ENCODE results near the gene ADGRB3. TPM values are rescaled to one million over a fixed set of nuclear protein-coding genes. Genes with fewer than 3 reads are reported as not detected.

ADGRB3 gene
- total RNA-seq, 1 donor from 2014 or later: not detected

DNA sequence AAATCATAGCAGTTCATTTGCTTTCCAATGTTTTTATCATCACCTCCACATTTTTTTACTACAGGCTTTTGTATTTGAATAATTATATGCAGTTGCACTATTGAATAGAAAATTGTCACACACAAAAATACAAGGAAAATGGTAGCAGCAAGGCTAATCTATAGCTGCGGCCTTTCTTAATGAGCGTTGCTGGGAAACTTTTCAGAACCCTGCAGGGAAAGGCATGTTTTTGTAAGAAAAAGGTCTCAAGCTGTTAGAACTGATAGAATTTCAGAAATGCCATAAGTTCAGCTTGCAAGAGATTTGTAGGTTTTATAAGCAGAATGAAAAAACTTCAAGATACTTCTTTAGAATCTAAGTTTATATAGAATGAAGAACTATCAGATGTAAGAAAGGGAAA, 625.9 kb downstream of the ADGRB3 start:
- DNase-seq (ENCODE audit: low read depth) (no peak), FAIRE-seq (no peak)
- Histone ChIP-seq H3K4me3 (ENCODE audit: low read depth, low read length) (no peak overlapping the region), H3K27me3 (ENCODE audit: control insufficient read depth, insufficient read depth, low read length) (no peaks in the 10 kb centered on the region), H3K36me3 (ENCODE audit: control insufficient read depth, insufficient read depth, low read length) (no peaks in the 10 kb centered on the region)
- TF ChIP-seq, protein P1, sequence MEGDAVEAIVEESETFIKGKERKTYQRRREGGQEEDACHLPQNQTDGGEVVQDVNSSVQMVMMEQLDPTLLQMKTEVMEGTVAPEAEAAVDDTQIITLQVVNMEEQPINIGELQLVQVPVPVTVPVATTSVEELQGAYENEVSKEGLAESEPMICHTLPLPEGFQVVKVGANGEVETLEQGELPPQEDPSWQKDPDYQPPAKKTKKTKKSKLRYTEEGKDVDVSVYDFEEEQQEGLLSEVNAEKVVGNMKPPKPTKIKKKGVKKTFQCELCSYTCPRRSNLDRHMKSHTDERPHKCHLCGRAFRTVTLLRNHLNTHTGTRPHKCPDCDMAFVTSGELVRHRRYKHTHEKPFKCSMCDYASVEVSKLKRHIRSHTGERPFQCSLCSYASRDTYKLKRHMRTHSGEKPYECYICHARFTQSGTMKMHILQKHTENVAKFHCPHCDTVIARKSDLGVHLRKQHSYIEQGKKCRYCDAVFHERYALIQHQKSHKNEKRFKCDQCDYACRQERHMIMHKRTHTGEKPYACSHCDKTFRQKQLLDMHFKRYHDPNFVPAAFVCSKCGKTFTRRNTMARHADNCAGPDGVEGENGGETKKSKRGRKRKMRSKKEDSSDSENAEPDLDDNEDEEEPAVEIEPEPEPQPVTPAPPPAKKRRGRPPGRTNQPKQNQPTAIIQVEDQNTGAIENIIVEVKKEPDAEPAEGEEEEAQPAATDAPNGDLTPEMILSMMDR (IDR thresholded peaks at IDR 0.05; ENCODE audit: insufficient read depth, low read length, severe bottlenecking): no peak

- TF ChIP-seq, protein P1 (IDR thresholded peaks at IDR 0.05; ENCODE audit: insufficient read depth, low read length, severe bottlenecking): no peak
- Histone ChIP-seq H3K4me3 (ENCODE audit: low read depth, low read length) (no peak overlapping the region), H3K27me3 (ENCODE audit: control insufficient read depth, insufficient read depth, low read length) (no peaks in the 10 kb centered on the region), H3K36me3 (ENCODE audit: control insufficient read depth, insufficient read depth, low read length) (no peaks in the 10 kb centered on the region)
- DNase-seq (ENCODE audit: low read depth) (no peak), FAIRE-seq (no peak)
Measured at GRCh38 chr6:69263297-69263696, 628.2 kb downstream of the ADGRB3 start.

DNA sequence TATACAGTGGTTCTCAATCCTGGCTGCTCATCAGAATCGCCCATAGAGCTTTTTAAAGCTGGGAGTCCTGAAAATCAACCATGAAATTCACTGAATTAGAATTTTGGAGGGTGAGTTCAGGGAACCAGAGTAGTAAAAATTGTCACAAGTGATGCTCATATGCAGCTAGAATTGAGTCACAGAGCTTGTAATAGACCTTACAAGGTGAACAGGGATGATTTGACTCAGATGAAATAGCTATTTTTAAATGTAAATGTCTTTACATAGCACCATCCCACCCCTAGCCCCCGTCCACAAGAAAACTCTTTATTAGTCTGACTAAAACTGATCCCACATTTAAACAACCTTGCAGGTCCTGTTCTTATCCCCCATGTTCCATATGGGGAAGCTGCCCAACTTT, 630.0 kb downstream of the ADGRB3 start:
- Histone ChIP-seq H3K27me3 (ENCODE audit: control insufficient read depth, insufficient read depth, low read length) (no peaks in the 10 kb centered on the region), H3K36me3 (ENCODE audit: control insufficient read depth, insufficient read depth, low read length) (no peaks in the 10 kb centered on the region), H3K4me3 (ENCODE audit: low read depth, low read length) (no peak overlapping the region)
- DNase-seq (ENCODE audit: low read depth) (no peak), FAIRE-seq (no peak)
- TF ChIP-seq, protein P1 (IDR thresholded peaks at IDR 0.05; ENCODE audit: insufficient read depth, low read length, severe bottlenecking): no peak

GRCh38 chr6:69265706-69266105, 630.6 kb downstream of the ADGRB3 start:
- TF ChIP-seq, protein P1 (IDR thresholded peaks at IDR 0.05; ENCODE audit: insufficient read depth, low read length, severe bottlenecking): no peak
- no peaks in the 10 kb centered on the region for H3K27me3 ChIP-seq (ENCODE audit: control insufficient read depth, insufficient read depth, low read length)
- H3K4me3 ChIP-seq (ENCODE audit: low read depth, low read length): no peak overlapping the region
- H3K36me3 ChIP-seq (ENCODE audit: control insufficient read depth, insufficient read depth, low read length): no peaks in the 10 kb centered on the region
- DNase-seq (ENCODE audit: low read depth): no peak
- no peak for FAIRE-seq

GRCh38 chr6:69276204-69276603, 641.1 kb downstream of the ADGRB3 start:
- TF ChIP-seq, protein P1 (IDR thresholded peaks at IDR 0.05; ENCODE audit: insufficient read depth, low read length, severe bottlenecking): no peak
- no peak overlapping the region for H3K4me3 ChIP-seq (ENCODE audit: low read depth, low read length)
- no peaks in the 10 kb centered on the region for H3K27me3 ChIP-seq (ENCODE audit: control insufficient read depth, insufficient read depth, low read length)
- no peaks in the 10 kb centered on the region for H3K36me3 ChIP-seq (ENCODE audit: control insufficient read depth, insufficient read depth, low read length)
- DNase-seq (ENCODE audit: low read depth) (no peak), FAIRE-seq (no peak)

DNA sequence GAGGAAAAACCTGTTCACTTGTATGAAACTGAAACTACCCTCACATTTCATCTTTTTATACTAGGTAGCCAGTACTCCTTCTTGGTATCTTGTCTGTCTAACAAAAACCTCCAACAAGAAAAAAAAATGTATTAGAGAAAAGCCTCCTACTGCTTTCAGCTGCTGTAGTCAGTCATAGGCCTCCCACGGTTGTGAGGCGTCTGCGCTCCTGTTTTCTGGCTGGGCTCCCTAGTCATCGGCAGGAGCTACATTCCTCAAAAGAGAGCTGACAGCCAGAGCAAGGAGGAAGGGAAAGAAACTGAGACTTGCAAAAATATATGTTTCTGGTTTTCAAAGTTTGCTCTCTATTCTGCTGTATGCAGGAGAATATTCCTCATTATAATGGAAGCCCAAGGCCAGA, 644.7 kb downstream of the ADGRB3 start:
- DNase-seq (ENCODE audit: low read depth): no peak
- no peak for FAIRE-seq
- H3K27me3 ChIP-seq (ENCODE audit: control insufficient read depth, insufficient read depth, low read length): no peaks in the 10 kb centered on the region
- TF ChIP-seq, protein P1 (IDR thresholded peaks at IDR 0.05; ENCODE audit: insufficient read depth, low read length, severe bottlenecking): no peak
- H3K4me3 ChIP-seq (ENCODE audit: low read depth, low read length): no peak overlapping the region
- no peaks in the 10 kb centered on the region for H3K36me3 ChIP-seq (ENCODE audit: control insufficient read depth, insufficient read depth, low read length)

All from bronchial epithelial cell (primary cell).